SKM-1 (cell line): ENCODE measurements around the gene CPT1A.

Experiments used
- DNase-seq: peaks from one replicate; lab custom pipeline; 2025; ENCODE audit not compliant: unreplicated experiment; lab: John Stamatoyannopoulos, UW

The CPT1A gene

GRCh38 chr11:68714060-68714856 is 127.5 kb downstream of the CPT1A start:
- no peak for DNase-seq

GRCh38 chr11:68711114-68711513 is 130.6 kb downstream of the CPT1A start:
- DNase-seq = no peak

- no peak for DNase-seq
Measured at GRCh38 chr11:68710409-68710808, 131.3 kb downstream of the CPT1A start.

GRCh38 chr11:68709062-68709461 is 132.7 kb downstream of the CPT1A start:
- DNase-seq = no peak

- no peak for DNase-seq
Measured at GRCh38 chr11:68707527-68707926, 134.2 kb downstream of the CPT1A start.

GRCh38 chr11:68704887-68705286 is 136.8 kb downstream of the CPT1A start:
- DNase-seq = no peak
